ENCODE results near the gene PEX26. TPM values are rescaled to one million over a fixed set of nuclear protein-coding genes. Genes with fewer than 3 reads are reported as not detected.

Gene PEX26
- total RNA-seq, 1 experiment from 2014 or later, result 30.6 TPM

DNA sequence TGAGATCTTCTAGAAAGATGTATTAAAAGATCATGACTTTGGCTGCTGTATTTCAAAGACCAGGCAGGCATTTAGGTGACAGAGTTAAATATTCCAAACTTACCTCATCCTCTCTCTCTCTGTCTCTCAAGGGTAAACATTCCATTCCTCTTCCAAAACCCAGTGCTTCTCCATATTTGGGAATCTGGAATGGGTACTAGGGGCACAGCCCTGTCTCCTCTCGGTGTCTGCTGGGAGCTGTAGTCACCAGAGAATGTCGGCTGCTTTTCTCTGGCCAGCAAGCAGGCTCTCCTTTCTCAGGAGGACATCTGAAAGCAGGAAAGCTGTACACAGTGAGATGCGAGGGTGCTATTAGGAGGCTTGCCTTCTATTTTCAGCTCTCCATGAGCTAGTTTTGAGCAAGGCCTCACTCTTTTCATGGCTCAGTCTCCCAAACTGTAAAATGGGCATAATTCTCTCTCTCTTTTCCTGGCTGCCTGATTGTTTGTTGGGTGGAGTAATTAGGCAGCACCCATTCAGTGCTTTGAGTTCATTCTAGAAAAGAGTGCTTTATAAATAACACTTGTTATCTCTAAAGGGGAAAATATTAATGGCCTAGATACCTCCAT lies 9.3 kb upstream of the PEX26 start:
- H3K4me2 ChIP-seq (ENCODE audit: low read length), result no peak overlapping the region
- H3K27me3 ChIP-seq (ENCODE audit: low read length), result no peaks in the 10 kb centered on the region
- H3K9me3 ChIP-seq (ENCODE audit: low read length), result no peaks in the 10 kb centered on the region
- no peak overlapping the region for H3K27ac ChIP-seq (ENCODE audit: low read length)
- H3K36me3 ChIP-seq (ENCODE audit: low read depth, low read length), result no peaks in the 10 kb centered on the region
- no peak overlapping the region for H3K9ac ChIP-seq (ENCODE audit: low read length)
- DNase-seq (no peak), ATAC-seq (no peak)
- no peaks in the 10 kb centered on the region for H4K20me1 ChIP-seq (ENCODE audit: low read length)
- H3K79me2 ChIP-seq (ENCODE audit: low read length), result no peaks in the 10 kb centered on the region
- H3K4me3 ChIP-seq (ENCODE audit: low read length), result no peak overlapping the region
- intact Hi-C loops (cut with micrococcal nuclease), result no loop called here
- no peak overlapping the region for H2AFZ ChIP-seq (ENCODE audit: low read length)
- H3K9me2 ChIP-seq (replicated peaks; ENCODE audit: low read length), result no peaks in the 10 kb centered on the region
- ChIA-PET POLR2A (ENCODE audit: unreplicated experiment) (no interaction called here), CTCF (no interaction called here)
- no TSS peak for BruUV-seq (replicated peaks)
- TF ChIP-seq EZH2phosphoT487 (IDR thresholded peaks at IDR 0.05; ENCODE audit: borderline replicate concordance, low read length), result no peak
- TF ChIP-seq, protein P1, sequence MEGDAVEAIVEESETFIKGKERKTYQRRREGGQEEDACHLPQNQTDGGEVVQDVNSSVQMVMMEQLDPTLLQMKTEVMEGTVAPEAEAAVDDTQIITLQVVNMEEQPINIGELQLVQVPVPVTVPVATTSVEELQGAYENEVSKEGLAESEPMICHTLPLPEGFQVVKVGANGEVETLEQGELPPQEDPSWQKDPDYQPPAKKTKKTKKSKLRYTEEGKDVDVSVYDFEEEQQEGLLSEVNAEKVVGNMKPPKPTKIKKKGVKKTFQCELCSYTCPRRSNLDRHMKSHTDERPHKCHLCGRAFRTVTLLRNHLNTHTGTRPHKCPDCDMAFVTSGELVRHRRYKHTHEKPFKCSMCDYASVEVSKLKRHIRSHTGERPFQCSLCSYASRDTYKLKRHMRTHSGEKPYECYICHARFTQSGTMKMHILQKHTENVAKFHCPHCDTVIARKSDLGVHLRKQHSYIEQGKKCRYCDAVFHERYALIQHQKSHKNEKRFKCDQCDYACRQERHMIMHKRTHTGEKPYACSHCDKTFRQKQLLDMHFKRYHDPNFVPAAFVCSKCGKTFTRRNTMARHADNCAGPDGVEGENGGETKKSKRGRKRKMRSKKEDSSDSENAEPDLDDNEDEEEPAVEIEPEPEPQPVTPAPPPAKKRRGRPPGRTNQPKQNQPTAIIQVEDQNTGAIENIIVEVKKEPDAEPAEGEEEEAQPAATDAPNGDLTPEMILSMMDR (conservative IDR thresholded peaks at IDR 0.05; ENCODE audit: low read depth, low read length), result no peak
- TF ChIP-seq EZH2 (IDR thresholded peaks at IDR 0.05; ENCODE audit: low read length, unreplicated experiment), result no peak
- H3F3A ChIP-seq (ENCODE audit: low read length, unreplicated experiment), result no peaks in the 10 kb centered on the region
- peaks cover 25% of the 10 kb centered on the region for H3K4me1 ChIP-seq (ENCODE audit: insufficient read depth, low read length)

DNA sequence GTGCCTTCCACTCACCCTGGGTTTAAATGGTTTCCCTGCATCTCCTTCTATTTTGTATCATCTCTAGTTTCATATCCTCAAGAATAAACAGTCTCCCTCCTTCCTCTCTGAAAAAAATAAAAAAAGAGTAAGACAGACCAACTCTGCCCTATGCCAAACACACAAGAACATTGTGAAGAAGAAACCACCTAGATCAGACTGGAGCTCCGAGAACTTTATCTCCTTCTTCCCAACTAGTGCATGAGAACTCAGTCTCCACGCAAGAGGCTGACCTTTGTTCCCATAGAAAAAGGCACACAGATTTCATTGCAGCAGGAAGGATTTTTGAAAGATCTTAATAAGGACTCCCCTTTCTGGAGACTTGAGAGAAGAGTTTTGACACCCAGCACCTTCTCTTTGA lies 8.7 kb upstream of the PEX26 start:
- ChIA-PET CTCF (no interaction called here), POLR2A (ENCODE audit: unreplicated experiment) (no interaction called here)
- H3K4me1 ChIP-seq (ENCODE audit: insufficient read depth, low read length), result peaks cover 25% of the 10 kb centered on the region
- H3K27ac ChIP-seq (ENCODE audit: low read length), result no peak overlapping the region
- DNase-seq, result no peak
- no peak overlapping the region for H3K9ac ChIP-seq (ENCODE audit: low read length)
- no peak for ATAC-seq
- no peaks in the 10 kb centered on the region for H3K9me2 ChIP-seq (replicated peaks; ENCODE audit: low read length)
- no peak overlapping the region for H3K4me2 ChIP-seq (ENCODE audit: low read length)
- TF ChIP-seq, protein P1 (conservative IDR thresholded peaks at IDR 0.05; ENCODE audit: low read depth, low read length), result no peak
- no peak for TF ChIP-seq EZH2phosphoT487 (IDR thresholded peaks at IDR 0.05; ENCODE audit: borderline replicate concordance, low read length)
- TF ChIP-seq EZH2 (IDR thresholded peaks at IDR 0.05; ENCODE audit: low read length, unreplicated experiment), result no peak
- no peak overlapping the region for H2AFZ ChIP-seq (ENCODE audit: low read length)
- no peaks in the 10 kb centered on the region for H3K36me3 ChIP-seq (ENCODE audit: low read depth, low read length)
- H3F3A ChIP-seq (ENCODE audit: low read length, unreplicated experiment), result no peaks in the 10 kb centered on the region
- H3K4me3 ChIP-seq (ENCODE audit: low read length), result no peak overlapping the region
- H3K9me3 ChIP-seq (ENCODE audit: low read length), result no peaks in the 10 kb centered on the region
- no TSS peak for BruUV-seq (replicated peaks)
- H4K20me1 ChIP-seq (ENCODE audit: low read length), result no peaks in the 10 kb centered on the region
- H3K79me2 ChIP-seq (ENCODE audit: low read length), result no peaks in the 10 kb centered on the region
- no peaks in the 10 kb centered on the region for H3K27me3 ChIP-seq (ENCODE audit: low read length)
- intact Hi-C loops (cut with micrococcal nuclease), result no loop called here

DNA sequence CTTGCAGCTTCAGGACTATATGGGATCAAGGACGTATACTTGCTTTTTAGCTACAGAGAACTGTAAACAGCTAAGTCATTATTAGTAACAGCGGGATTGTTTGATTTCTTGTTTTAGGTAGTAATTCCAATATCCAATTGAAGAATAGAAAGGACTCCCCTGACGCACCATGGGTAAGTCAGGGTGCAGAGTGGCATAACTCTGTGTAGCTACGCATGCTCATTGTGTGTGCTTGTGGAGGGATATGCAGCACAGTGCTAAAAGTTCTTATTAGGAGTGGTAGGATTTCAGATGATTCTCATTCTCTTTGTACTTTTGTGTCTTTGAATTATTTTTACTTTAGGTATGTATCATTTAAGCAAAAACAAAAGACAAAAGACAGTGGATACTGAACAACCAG lies 7.7 kb upstream of the PEX26 start:
- no peaks in the 10 kb centered on the region for H3K9me3 ChIP-seq (ENCODE audit: low read length)
- no peaks in the 10 kb centered on the region for H3F3A ChIP-seq (ENCODE audit: low read length, unreplicated experiment)
- H3K79me2 ChIP-seq (ENCODE audit: low read length), result no peaks in the 10 kb centered on the region
- DNase-seq (no peak), ATAC-seq (no peak)
- no peaks in the 10 kb centered on the region for H4K20me1 ChIP-seq (ENCODE audit: low read length)
- no peaks in the 10 kb centered on the region for H3K36me3 ChIP-seq (ENCODE audit: low read depth, low read length)
- H2AFZ ChIP-seq (ENCODE audit: low read length), result no peak overlapping the region
- ChIA-PET POLR2A (ENCODE audit: unreplicated experiment) (no interaction called here), CTCF (no interaction called here)
- H3K4me1 ChIP-seq (ENCODE audit: insufficient read depth, low read length), result peaks cover 17% of the 10 kb centered on the region
- no peak overlapping the region for H3K27ac ChIP-seq (ENCODE audit: low read length)
- intact Hi-C loops (cut with micrococcal nuclease), result no loop called here
- H3K9ac ChIP-seq (ENCODE audit: low read length), result no peak overlapping the region
- no peaks in the 10 kb centered on the region for H3K9me2 ChIP-seq (replicated peaks; ENCODE audit: low read length)
- no TSS peak for BruUV-seq (replicated peaks)
- no peaks in the 10 kb centered on the region for H3K27me3 ChIP-seq (ENCODE audit: low read length)
- H3K4me2 ChIP-seq (ENCODE audit: low read length), result no peak overlapping the region
- no peak overlapping the region for H3K4me3 ChIP-seq (ENCODE audit: low read length)
- TF ChIP-seq EZH2phosphoT487 (IDR thresholded peaks at IDR 0.05; ENCODE audit: borderline replicate concordance, low read length) (no peak), EZH2 (IDR thresholded peaks at IDR 0.05; ENCODE audit: low read length, unreplicated experiment) (no peak)
- TF ChIP-seq, protein P1 (conservative IDR thresholded peaks at IDR 0.05; ENCODE audit: low read depth, low read length), result no peak

All from PC-3 (cell line).